ENCODE data around the gene TTC34. TPM values are rescaled to one million over a fixed set of nuclear protein-coding genes. Genes with fewer than 3 reads are reported as not detected.
A peak's percentile ranks its signal among the peaks of the same experiment; 100 is the strongest.

TTC34 gene
- total RNA-seq, 1 experiment from 2014 or later = 1.7 TPM

DNA sequence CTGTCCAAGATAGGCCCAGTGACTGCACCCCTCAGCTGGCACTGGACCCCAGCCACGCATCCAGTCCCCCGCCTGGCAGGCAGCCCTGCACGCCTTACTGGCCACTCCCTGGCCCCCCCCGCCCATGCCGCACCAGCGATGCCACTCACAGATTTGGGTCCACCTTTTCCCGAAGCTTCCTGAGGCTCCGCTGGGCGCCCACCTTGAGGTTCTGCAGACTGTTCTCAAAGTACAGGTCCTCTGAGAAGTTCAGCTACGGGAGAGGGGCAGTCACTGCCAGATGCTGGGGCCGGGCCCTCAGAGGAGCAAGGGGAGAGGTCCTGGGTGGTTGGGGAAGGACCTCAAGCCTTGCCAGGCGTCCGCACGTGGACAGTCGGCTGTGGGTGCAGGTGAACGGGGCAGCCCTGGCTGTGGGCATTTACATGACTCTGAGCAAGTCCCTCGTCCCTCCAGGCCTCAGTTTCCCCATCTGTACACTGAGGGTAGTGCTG, 206.8 kb downstream of the TTC34 start:
- no peaks in the 10 kb centered on the region for H3K9me2 ChIP-seq (ENCODE audit: insufficient read depth)
- H2AFZ ChIP-seq = no peak overlapping the region
- no peaks in the 10 kb centered on the region for H3K79me2 ChIP-seq (ENCODE audit: low read depth)
- H3K27ac ChIP-seq = no peak overlapping the region
- peaks cover 32% of the 10 kb centered on the region for H3K27me3 ChIP-seq (ENCODE audit: insufficient read depth, low read depth)
- H4K20me1 ChIP-seq (ENCODE audit: insufficient read depth) = no peaks in the 10 kb centered on the region
- TF ChIP-seq, protein P1, sequence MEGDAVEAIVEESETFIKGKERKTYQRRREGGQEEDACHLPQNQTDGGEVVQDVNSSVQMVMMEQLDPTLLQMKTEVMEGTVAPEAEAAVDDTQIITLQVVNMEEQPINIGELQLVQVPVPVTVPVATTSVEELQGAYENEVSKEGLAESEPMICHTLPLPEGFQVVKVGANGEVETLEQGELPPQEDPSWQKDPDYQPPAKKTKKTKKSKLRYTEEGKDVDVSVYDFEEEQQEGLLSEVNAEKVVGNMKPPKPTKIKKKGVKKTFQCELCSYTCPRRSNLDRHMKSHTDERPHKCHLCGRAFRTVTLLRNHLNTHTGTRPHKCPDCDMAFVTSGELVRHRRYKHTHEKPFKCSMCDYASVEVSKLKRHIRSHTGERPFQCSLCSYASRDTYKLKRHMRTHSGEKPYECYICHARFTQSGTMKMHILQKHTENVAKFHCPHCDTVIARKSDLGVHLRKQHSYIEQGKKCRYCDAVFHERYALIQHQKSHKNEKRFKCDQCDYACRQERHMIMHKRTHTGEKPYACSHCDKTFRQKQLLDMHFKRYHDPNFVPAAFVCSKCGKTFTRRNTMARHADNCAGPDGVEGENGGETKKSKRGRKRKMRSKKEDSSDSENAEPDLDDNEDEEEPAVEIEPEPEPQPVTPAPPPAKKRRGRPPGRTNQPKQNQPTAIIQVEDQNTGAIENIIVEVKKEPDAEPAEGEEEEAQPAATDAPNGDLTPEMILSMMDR (conservative IDR thresholded peaks at IDR 0.05) = no peak
- no peak for TF ChIP-seq EZH2 (IDR thresholded peaks at IDR 0.05; ENCODE audit: low read depth)
- H3K4me2 ChIP-seq = no peak overlapping the region
- no peaks in the 10 kb centered on the region for H3F3A ChIP-seq (ENCODE audit: insufficient read depth, low read depth)
- H3K9me3 ChIP-seq (ENCODE audit: insufficient read depth, low read depth) = no peaks in the 10 kb centered on the region
- intact Hi-C loops (cut with micrococcal nuclease; ENCODE audit: unreplicated experiment) = no loop called here
- CTCF ChIA-PET = no interaction called here
- POLR2A ChIA-PET (ENCODE audit: unreplicated experiment) = no interaction called here
- no TSS peak for BruUV-seq (replicated peaks)
- no peak for DNase-seq
- no peaks in the 10 kb centered on the region for H3K36me3 ChIP-seq (ENCODE audit: low read depth)
- no peaks in the 10 kb centered on the region for H3K4me1 ChIP-seq (replicated peaks; ENCODE audit: insufficient read depth)
- no peak overlapping the region for H3K4me3 ChIP-seq

DNA sequence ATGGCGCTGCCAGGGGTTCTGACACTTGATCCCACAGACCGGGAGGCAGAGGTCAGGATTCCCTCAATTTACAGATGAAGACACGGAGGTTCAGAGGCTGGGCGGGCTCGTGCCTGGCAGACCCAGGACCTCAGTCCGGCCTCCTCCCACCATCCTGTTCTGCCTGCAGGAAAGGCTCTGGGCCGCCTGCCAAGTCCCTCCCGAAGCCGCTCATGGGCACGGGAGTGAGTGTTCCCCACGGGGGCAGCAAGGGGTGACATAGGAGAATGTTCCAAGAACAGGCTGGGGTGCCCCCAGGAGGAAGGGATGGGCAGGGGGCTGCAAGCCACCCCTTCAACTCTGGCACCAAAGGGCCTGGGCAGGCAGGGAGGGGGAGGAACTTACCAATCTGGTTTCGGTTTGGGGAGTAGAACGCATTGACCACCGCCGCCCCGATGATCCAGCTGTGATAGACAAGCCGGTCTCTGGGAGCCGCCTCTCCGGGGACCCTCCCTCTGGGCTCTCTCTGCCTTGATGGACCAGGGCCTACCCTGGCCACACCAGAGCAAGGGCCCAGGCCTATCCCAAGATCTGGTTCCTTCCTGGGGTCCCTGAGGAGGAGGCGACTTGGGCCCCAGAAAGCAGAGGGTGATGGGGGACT, 207.4 kb downstream of the TTC34 start:
- intact Hi-C loops (cut with micrococcal nuclease; ENCODE audit: unreplicated experiment) = no loop called here
- Histone ChIP-seq H3K4me3 (no peak overlapping the region), H3K4me1 (replicated peaks; ENCODE audit: insufficient read depth) (no peaks in the 10 kb centered on the region), H3K36me3 (ENCODE audit: low read depth) (no peaks in the 10 kb centered on the region), H3K27me3 (ENCODE audit: insufficient read depth, low read depth) (peaks cover 27% of the 10 kb centered on the region), H4K20me1 (ENCODE audit: insufficient read depth) (no peaks in the 10 kb centered on the region), H2AFZ (no peak overlapping the region), H3K79me2 (ENCODE audit: low read depth) (no peaks in the 10 kb centered on the region), H3F3A (ENCODE audit: insufficient read depth, low read depth) (no peaks in the 10 kb centered on the region), H3K27ac (no peak overlapping the region), H3K4me2 (peak overlapping the region; percentile 56), H3K9me3 (ENCODE audit: insufficient read depth, low read depth) (no peaks in the 10 kb centered on the region), H3K9me2 (ENCODE audit: insufficient read depth) (no peaks in the 10 kb centered on the region)
- DNase-seq = peak in 1 of 2 experiments; percentile 54
- no TSS peak for BruUV-seq (replicated peaks)
- CTCF ChIA-PET = no interaction called here
- POLR2A ChIA-PET (ENCODE audit: unreplicated experiment) = no interaction called here
- TF ChIP-seq, protein P1 (conservative IDR thresholded peaks at IDR 0.05) = no peak
- no peak for TF ChIP-seq EZH2 (IDR thresholded peaks at IDR 0.05; ENCODE audit: low read depth)

- BruUV-seq (replicated peaks) = no TSS peak
- no peak for DNase-seq
Observed at GRCh38 chr1:2593251-2593878, 208.1 kb downstream of the TTC34 start.

More at GRCh38 chr1:2593251-2593878, 208.1 kb downstream of the TTC34 start:
- Histone ChIP-seq H3K4me2 (0 out of 2 replicates have a peak overlapping the region, but pooled peaks have one; percentile 75), H3K9me2 (ENCODE audit: insufficient read depth) (no peaks in the 10 kb centered on the region), H3F3A (ENCODE audit: insufficient read depth, low read depth) (no peaks in the 10 kb centered on the region), H3K4me3 (no peak overlapping the region), H3K36me3 (ENCODE audit: low read depth) (no peaks in the 10 kb centered on the region), H3K27me3 (ENCODE audit: insufficient read depth, low read depth) (peaks cover 19% of the 10 kb centered on the region), H3K79me2 (ENCODE audit: low read depth) (no peaks in the 10 kb centered on the region), H4K20me1 (ENCODE audit: insufficient read depth) (no peaks in the 10 kb centered on the region), H3K27ac (no peak overlapping the region), H2AFZ (no peak overlapping the region), H3K4me1 (replicated peaks; ENCODE audit: insufficient read depth) (no peaks in the 10 kb centered on the region), H3K9me3 (ENCODE audit: insufficient read depth, low read depth) (no peaks in the 10 kb centered on the region)
- ChIA-PET POLR2A (ENCODE audit: unreplicated experiment) (no interaction called here), CTCF (interaction anchor here (0.7 kb wide), 1 partner anchor 9 kb away, joined by 3 read pairs; no protein-coding TSS in a partner anchor)
- TF ChIP-seq, protein P1 (conservative IDR thresholded peaks at IDR 0.05) = no peak
- no peak for TF ChIP-seq EZH2 (IDR thresholded peaks at IDR 0.05; ENCODE audit: low read depth)
- intact Hi-C loops (cut with micrococcal nuclease; ENCODE audit: unreplicated experiment) = no loop called here

All from PC-9 (cell line).